Measurements from ENCODE around the gene LMTK3.

DNA sequence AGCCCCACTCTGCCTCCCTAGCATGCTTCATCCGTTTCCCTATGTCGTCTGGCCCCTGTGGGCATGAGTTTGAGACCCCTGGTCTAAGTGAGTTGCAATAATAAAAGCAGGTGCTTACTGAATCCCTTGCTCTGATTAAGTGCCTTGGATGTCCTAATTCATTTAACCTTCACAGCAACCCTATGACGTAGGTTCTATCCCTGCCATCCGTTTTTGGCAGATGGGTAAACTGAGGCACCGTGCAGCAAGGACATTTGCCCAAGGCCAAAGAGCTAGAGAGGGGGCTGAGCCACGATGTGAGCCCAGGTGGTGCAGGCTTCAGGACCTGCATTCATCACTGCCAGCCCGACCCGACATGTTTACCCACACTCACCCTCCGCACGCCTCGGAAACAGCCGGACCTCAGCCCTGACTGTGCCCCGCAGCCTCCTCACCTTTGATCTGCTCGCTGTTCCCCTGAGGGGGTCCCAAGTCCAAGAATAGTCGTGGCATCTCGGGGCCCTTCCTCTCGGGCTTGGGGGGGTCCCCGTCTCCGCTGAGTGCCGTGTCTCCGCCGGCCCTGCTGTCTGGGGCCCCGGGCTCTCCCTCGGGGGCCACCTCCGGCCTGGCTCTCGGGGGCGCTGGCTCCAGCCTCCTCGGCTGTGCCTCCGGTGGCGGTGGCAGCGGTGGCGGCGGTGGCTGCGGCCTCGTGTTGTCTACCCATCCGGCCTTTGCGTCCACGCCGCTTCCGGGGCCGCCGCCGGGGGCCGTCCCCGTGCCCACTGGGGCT lies 14.5 kb downstream of the LMTK3 start:
- TF ChIP-seq POLR2A (IDR thresholded peaks at IDR 0.05) (no peak), POLR2AphosphoS5 (IDR thresholded peaks at IDR 0.05) (no peak)
